Body of pancreas (tissue), 4 donors: ENCODE results near the gene NR2F1-AS1. TPM values are rescaled to one million over a fixed set of nuclear protein-coding genes. Genes with fewer than 3 reads are reported as not detected.
"Not testable (repeated sequence)": the region's sequence is repeated elsewhere in the genome, so short reads cannot be mapped to it uniquely, and the experiment has no call there.

ENCODE experiments used
- ATAC-seq: fragments of 150-250 bp; one replicate; pipeline ENCODE4 v1.9.1; 2016
- DNase-seq, 4 donors: peaks; one replicate each; pipeline ENCODE4 v3.0.0-alpha.2; 2019
- H3K27ac ChIP-seq, 4 donors: fragments of 200-600 bp; sonication (generic); 1 replicate in 3 of 4; 2 replicates in 1 of 4; pipeline versions ENCODE4 v1.5.1 to v1.6.1; 2016 to 2019; ENCODE audit warnings: mild to moderate bottlenecking in 1 of 4, mixed read lengths in 1 of 4, moderate library complexity in 1 of 4
- H3K27me3 ChIP-seq, 2 donors: fragments of 200-600 bp; sonication (generic); one replicate each; pipeline ENCODE4 v1.6.0; 2016; ENCODE audit warnings: mild to moderate bottlenecking in 1 of 2
- H3K36me3 ChIP-seq, 2 donors: fragments of 200-600 bp; sonication (generic); replicated peaks in 1 of 2; 2 replicates each; pipeline ENCODE4 v1.5.1; 2016; ENCODE audit warnings: low read depth in 2 of 2; ENCODE audit not compliant: insufficient read depth in 1 of 2
- H3K4me1 ChIP-seq: fragments of 200-600 bp; sonication (generic); one replicate; pipeline ENCODE4 v1.6.0; 2016
- H3K4me3 ChIP-seq, 2 donors: fragments of 200-600 bp; sonication (generic); 1 replicate in 1 of 2; 2 replicates in 1 of 2; pipeline ENCODE4 v1.5.1; 2016 to 2019
- H3K9me3 ChIP-seq, 3 donors: fragments of 200-600 bp; sonication (generic); 1 replicate in 2 of 3; 2 replicates in 1 of 3; pipeline ENCODE4 v1.5.1; 2016
- CTCF ChIP-seq, 7 experiments: fragments of 450-650 bp in 4 of 7; fragments of 200-600 bp in 3 of 7; sonication (generic) in 3 of 7; IDR thresholded peaks; one replicate each; pipeline ENCODE4 v1.5.1; 2016 to 2019; ENCODE audit warnings: antibody characterized with exemption in 7 of 7
- POLR2A ChIP-seq, 3 donors: fragments of 450-650 bp; IDR thresholded peaks; one replicate each; pipeline ENCODE4 v1.6.1; 2016; ENCODE audit warnings: antibody characterized with exemption in 3 of 3, mild to moderate bottlenecking in 2 of 3
- WGBS, 2 donors: methylation state at CpG; one replicate each; pipeline ENCODE4 v1.1.5; 2017; 5-methylcytosine and 5-hydroxymethylcytosine counted together
- intact Hi-C: fragments of 100-400 bp; cut with DNase I; formaldehyde crosslinking; loops from one replicate; pipeline ENCODE4 v1.15.1; 2023
- total RNA-seq, 2 donors: library from RNA; depleted of rRNA; stranded (reverse); fragments of >200 nt; gene quantifications; one replicate each; pipeline ENCODE4 v1.1.0, GENCODE V29; 2016

The NR2F1-AS1 gene
- total RNA-seq, 2 donors from 2014 or later, result 4.9 to 5.3 TPM

- H3K4me1 ChIP-seq, result no peaks in the 10 kb centered on the region
- TF ChIP-seq POLR2A (IDR thresholded peaks at IDR 0.05), result no peak
- no peak for TF ChIP-seq CTCF (IDR thresholded peaks at IDR 0.05)
- no peaks in the 10 kb centered on the region for H3K27me3 ChIP-seq
- ATAC-seq, result no peak
- 88 to 100% methylated on average over 1 of the region's 1 CpG for WGBS, 2 donors
- H3K27ac ChIP-seq, result no peak overlapping the region
- H3K36me3 ChIP-seq, result no peaks in the 10 kb centered on the region
- peaks cover 0 to 13% (median 0%) of the 10 kb centered on the region in 3 donors for H3K9me3 ChIP-seq
- H3K4me3 ChIP-seq, result no peak overlapping the region
- DNase-seq, result no peak
- intact Hi-C loops, result no loop called here
These were observed 118.1 kb downstream of the NR2F1-AS1 start for GRCh38 chr5:93462916-93463315.

DNA sequence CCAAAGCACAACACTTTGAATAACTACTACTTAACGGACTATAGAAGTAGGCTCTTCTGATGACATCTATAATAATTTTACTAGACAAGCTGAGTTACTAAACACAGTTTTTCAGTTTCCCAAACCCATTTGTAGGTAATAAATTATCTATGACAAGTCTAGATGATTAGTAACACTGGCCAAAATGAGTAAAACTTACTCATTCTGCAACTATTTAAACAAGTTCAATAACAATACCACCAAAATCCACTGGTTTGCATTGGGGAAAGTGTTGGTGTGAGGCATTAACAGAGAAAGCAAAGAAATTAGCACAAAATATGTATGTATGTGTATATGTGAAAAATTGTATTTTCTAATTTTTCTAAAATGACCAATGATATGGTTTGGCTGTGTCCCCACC, 119.3 kb downstream of the NR2F1-AS1 start:
- 68 to 75% methylated on average over 1 of the region's 1 CpG for WGBS, 2 donors
- H3K27me3 ChIP-seq, result no peaks in the 10 kb centered on the region
- H3K9me3 ChIP-seq, result peaks cover 0 to 13% (median 0%) of the 10 kb centered on the region in 3 donors
- DNase-seq (no peak), ATAC-seq (no peak)
- no peaks in the 10 kb centered on the region for H3K4me1 ChIP-seq
- H3K4me3 ChIP-seq, result no peak overlapping the region
- no peak overlapping the region for H3K27ac ChIP-seq
- TF ChIP-seq POLR2A (IDR thresholded peaks at IDR 0.05) (no peak), CTCF (IDR thresholded peaks at IDR 0.05) (no peak)
- H3K36me3 ChIP-seq, result no peaks in the 10 kb centered on the region
- intact Hi-C loops, result no loop called here

- H3K4me1 ChIP-seq, result no peaks in the 10 kb centered on the region
- DNase-seq (no peak), ATAC-seq (no peak)
- WGBS, 2 donors, result 93% methylated on average over 2 of the region's 2 CpGs
- TF ChIP-seq CTCF (IDR thresholded peaks at IDR 0.05), result no peak
- no peak for TF ChIP-seq POLR2A (IDR thresholded peaks at IDR 0.05)
- H3K4me3 ChIP-seq, result no peak overlapping the region
- H3K27ac ChIP-seq, result no peak overlapping the region
- no peaks in the 10 kb centered on the region for H3K36me3 ChIP-seq
- intact Hi-C loops, result no loop called here
- peaks cover 0 to 13% (median 0%) of the 10 kb centered on the region in 3 donors for H3K9me3 ChIP-seq
- no peaks in the 10 kb centered on the region for H3K27me3 ChIP-seq
These were observed 120.7 kb downstream of the NR2F1-AS1 start for GRCh38 chr5:93460286-93460685.

GRCh38 chr5:93456796-93457195, 124.2 kb downstream of the NR2F1-AS1 start:
- ATAC-seq, H3K27ac ChIP-seq, intact Hi-C loops, H3K36me3 ChIP-seq, H3K9me3 ChIP-seq, H3K4me1 ChIP-seq, H3K27me3 ChIP-seq, DNase-seq, H3K4me3 ChIP-seq: not testable (repeated sequence)
- WGBS, 2 donors, result 59 to 72% methylated on average over 8 of the region's 8 CpGs

GRCh38 chr5:93454896-93455295, 126.1 kb downstream of the NR2F1-AS1 start:
- TF ChIP-seq POLR2A (IDR thresholded peaks at IDR 0.05) (no peak), CTCF (IDR thresholded peaks at IDR 0.05) (no peak)
- Histone ChIP-seq H3K36me3 (no peaks in the 10 kb centered on the region), H3K9me3 (no peaks in the 10 kb centered on the region), H3K27me3 (no peaks in the 10 kb centered on the region), H3K4me3 (no peak overlapping the region), H3K4me1 (no peaks in the 10 kb centered on the region), H3K27ac (no peak overlapping the region)
- ATAC-seq, result no peak
- WGBS, 2 donors, result 92 to 97% methylated on average over 1 of the region's 1 CpG
- intact Hi-C loops, result no loop called here
- DNase-seq, result no peak
